Natural killer cell (primary cell): ENCODE data around the gene IFT122. TPM values are rescaled to one million over a fixed set of nuclear protein-coding genes. Genes with fewer than 3 reads are reported as not detected.
"Not testable (repeated sequence)": the region's sequence is repeated elsewhere in the genome, so short reads cannot be mapped to it uniquely, and the experiment has no call there.

Experiments
- ATAC-seq, 3 donors: fragments of 150-1000 bp in 2 of 3; fragments of 200-7000 bp in 1 of 3; cut with Tn5 transposase; 1 replicate in 1 of 3; 2 replicates in 2 of 3; pipeline ENCODE4 v1.10.0; 2021; ENCODE audit warnings: mild to moderate bottlenecking in 2 of 3, moderate library complexity in 2 of 3
- DNase-seq, 2 donors: peaks; one replicate each; pipeline versions ENCODE4 v3.0.0 to v3.0.0-alpha.2; 2013 to 2021; ENCODE audit warnings: mixed read lengths in 1 of 2
- H3K27ac ChIP-seq: one replicate; pipeline ENCODE4 v1.5.1; 2013; ENCODE audit warnings: mild to moderate bottlenecking, low read length
- H3K27me3 ChIP-seq: one replicate; pipeline ENCODE4 v1.6.1; 2013; ENCODE audit warnings: low read length; ENCODE audit not compliant: control insufficient read depth, insufficient read depth
- H3K36me3 ChIP-seq: one replicate; pipeline ENCODE4 v1.6.1; 2013; ENCODE audit warnings: low read length; ENCODE audit not compliant: control insufficient read depth, insufficient read depth
- H3K4me1 ChIP-seq: one replicate; pipeline ENCODE4 v1.6.1; 2013; ENCODE audit warnings: low read length; ENCODE audit not compliant: control insufficient read depth, insufficient read depth
- H3K4me3 ChIP-seq: one replicate; pipeline ENCODE4 v1.5.1; 2013; ENCODE audit warnings: low read length
- H3K9me3 ChIP-seq: one replicate; pipeline ENCODE4 v1.6.1; 2013; ENCODE audit warnings: low read length; ENCODE audit not compliant: control insufficient read depth, insufficient read depth
- H3K27ac Mint-ChIP-seq, 2 donors: one replicate each; pipeline ENCODE4 v1.8.0; 2022; ENCODE audit warnings: mild to moderate bottlenecking in 2 of 2, mixed read lengths in 2 of 2, moderate library complexity in 1 of 2
- H3K27me3 Mint-ChIP-seq, 2 donors: one replicate each; pipeline ENCODE4 v1.8.0; 2022; ENCODE audit warnings: low read depth in 2 of 2, mixed read lengths in 2 of 2
- H3K36me3 Mint-ChIP-seq: one replicate; pipeline ENCODE4 v1.8.0; 2022; ENCODE audit warnings: mixed read lengths
- H3K4me1 Mint-ChIP-seq, 2 donors: one replicate each; pipeline ENCODE4 v1.8.0; 2022; ENCODE audit warnings: mixed read lengths in 2 of 2
- H3K4me3 Mint-ChIP-seq: one replicate; pipeline ENCODE4 v1.8.0; 2022; ENCODE audit warnings: mild to moderate bottlenecking, moderate library complexity, mixed read lengths
- H3K9me3 Mint-ChIP-seq, 2 donors: one replicate each; pipeline ENCODE4 v1.8.0; 2022; ENCODE audit warnings: mixed read lengths in 2 of 2
- WGBS: methylation state at CpG from one replicate; pipeline ENCODE4 v1.1.7; 2013; ENCODE audit warnings: missing lambda C conversion rate; ENCODE audit not compliant: insufficient coverage; 5-methylcytosine and 5-hydroxymethylcytosine counted together
- intact Hi-C: fragments of 100-400 bp; cut with micrococcal nuclease; formaldehyde crosslinking; loops from one replicate; pipeline ENCODE4 v1.14.2; 2022
- total RNA-seq, 4 donors: library from RNA; stranded (reverse); fragments of 120-200 nt in 1 of 4; gene quantifications; one replicate each; pipeline versions ENCODE4 v1.2.3 to v1.2.4, GENCODE V29; 2013 to 2022
- TF ChIP-seq, protein P1 (sequence below): fragments of 200-600 bp; IDR thresholded peaks from one replicate; pipeline ENCODE4 v1.8.0; 2022; ENCODE audit warnings: antibody characterized with exemption

The IFT122 gene
- total RNA-seq, 3 donors from 2014 or later (not counting 1 experiment from before 2014, with no cell fraction given): 20.7 to 26.6 (median 23.9) TPM

DNA sequence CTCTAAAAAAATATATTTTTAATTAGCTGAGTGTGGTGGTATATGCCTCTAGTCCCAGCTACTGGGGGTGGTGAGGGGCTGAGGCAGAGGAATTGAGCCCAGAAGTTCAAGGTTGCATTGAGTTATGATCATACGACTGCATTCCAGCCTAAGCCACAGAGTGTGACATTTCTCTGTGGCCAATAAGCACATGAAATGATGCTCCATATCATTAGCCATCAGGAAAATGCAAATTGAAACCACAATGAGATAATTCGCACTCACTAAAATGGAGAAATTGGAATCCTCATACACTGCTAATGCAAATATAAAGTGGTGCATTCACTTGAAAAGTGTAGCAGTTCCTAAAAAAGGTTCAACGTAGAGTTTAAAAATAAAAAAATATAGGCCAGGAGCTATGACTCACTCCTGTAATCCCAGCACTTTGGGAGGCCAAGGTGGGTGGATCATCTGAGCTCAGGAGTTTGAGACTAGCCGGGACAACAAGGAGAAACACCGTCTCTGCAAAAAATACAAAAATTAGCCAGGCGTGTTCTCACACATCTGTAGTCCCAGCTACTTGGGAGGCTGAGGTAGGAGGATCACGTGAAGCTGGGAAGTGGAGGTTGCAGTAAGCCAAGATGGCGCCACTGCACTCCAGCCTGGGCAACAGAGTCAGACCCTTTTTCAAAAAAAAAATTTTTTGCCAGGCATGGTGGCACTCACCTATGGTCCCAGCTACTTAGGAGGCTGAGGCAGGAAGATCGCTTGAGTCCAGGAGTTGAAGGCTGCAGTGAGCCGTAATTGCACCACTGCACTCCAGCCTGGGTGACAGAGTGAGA, 35.2 kb downstream of the IFT122 start:
- WGBS: 94% methylated on average over 10 of the region's 10 CpGs
- Histone ChIP-seq H3K4me1 (no peaks in the 10 kb centered on the region), H3K4me3 (no peak overlapping the region), H3K27me3 (no peaks in the 10 kb centered on the region), H3K27ac (no peak overlapping the region), H3K9me3 (no peaks in the 10 kb centered on the region), H3K36me3 (peaks cover 6% of the 10 kb centered on the region)
- no peak overlapping the region for H3K4me3 Mint-ChIP-seq
- no peaks in the 10 kb centered on the region for H3K9me3 Mint-ChIP-seq
- H3K4me1 Mint-ChIP-seq: no peaks in the 10 kb centered on the region
- no peak for ATAC-seq
- intact Hi-C loops: no loop called here
- no peaks in the 10 kb centered on the region for H3K27me3 Mint-ChIP-seq
- H3K36me3 Mint-ChIP-seq: peaks cover 11% of the 10 kb centered on the region
- DNase-seq: no peak
- TF ChIP-seq, protein P1, sequence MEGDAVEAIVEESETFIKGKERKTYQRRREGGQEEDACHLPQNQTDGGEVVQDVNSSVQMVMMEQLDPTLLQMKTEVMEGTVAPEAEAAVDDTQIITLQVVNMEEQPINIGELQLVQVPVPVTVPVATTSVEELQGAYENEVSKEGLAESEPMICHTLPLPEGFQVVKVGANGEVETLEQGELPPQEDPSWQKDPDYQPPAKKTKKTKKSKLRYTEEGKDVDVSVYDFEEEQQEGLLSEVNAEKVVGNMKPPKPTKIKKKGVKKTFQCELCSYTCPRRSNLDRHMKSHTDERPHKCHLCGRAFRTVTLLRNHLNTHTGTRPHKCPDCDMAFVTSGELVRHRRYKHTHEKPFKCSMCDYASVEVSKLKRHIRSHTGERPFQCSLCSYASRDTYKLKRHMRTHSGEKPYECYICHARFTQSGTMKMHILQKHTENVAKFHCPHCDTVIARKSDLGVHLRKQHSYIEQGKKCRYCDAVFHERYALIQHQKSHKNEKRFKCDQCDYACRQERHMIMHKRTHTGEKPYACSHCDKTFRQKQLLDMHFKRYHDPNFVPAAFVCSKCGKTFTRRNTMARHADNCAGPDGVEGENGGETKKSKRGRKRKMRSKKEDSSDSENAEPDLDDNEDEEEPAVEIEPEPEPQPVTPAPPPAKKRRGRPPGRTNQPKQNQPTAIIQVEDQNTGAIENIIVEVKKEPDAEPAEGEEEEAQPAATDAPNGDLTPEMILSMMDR: no peak
- no peak overlapping the region for H3K27ac Mint-ChIP-seq

DNA sequence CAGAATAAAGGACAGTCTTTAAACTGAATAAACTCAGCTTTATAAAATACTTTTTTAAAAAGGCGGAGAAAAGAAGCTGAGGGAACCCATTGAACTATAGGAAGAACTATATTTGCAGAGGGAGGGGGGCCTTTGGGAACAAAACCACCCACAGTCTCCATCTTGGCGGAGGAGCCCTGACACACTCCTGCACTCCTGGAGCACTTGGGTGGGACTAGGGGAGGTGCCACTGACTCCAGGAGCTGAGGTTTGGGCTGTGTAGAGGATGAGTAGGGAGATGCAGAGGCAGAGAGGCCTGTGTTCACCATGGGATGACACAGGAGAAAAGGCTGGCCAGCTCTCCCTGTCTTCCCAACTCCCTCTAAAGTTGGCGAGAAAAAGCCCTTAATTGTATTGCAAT, 35.8 kb downstream of the IFT122 start:
- DNase-seq: no peak
- Mint-ChIP-seq H3K4me1 (no peaks in the 10 kb centered on the region), H3K9me3 (no peaks in the 10 kb centered on the region), H3K4me3 (no peak overlapping the region), H3K27me3 (no peaks in the 10 kb centered on the region), H3K36me3 (peaks cover 11% of the 10 kb centered on the region), H3K27ac (no peak overlapping the region)
- TF ChIP-seq, protein P1: no peak
- no peaks in the 10 kb centered on the region for H3K9me3 ChIP-seq
- H3K4me3 ChIP-seq: no peak overlapping the region
- intact Hi-C loops: no loop called here
- WGBS: 94% methylated on average over 3 of the region's 3 CpGs
- no peaks in the 10 kb centered on the region for H3K4me1 ChIP-seq
- H3K36me3 ChIP-seq: peaks cover 11% of the 10 kb centered on the region
- H3K27me3 ChIP-seq: no peaks in the 10 kb centered on the region
- ATAC-seq: no peak
- no peak overlapping the region for H3K27ac ChIP-seq

DNA sequence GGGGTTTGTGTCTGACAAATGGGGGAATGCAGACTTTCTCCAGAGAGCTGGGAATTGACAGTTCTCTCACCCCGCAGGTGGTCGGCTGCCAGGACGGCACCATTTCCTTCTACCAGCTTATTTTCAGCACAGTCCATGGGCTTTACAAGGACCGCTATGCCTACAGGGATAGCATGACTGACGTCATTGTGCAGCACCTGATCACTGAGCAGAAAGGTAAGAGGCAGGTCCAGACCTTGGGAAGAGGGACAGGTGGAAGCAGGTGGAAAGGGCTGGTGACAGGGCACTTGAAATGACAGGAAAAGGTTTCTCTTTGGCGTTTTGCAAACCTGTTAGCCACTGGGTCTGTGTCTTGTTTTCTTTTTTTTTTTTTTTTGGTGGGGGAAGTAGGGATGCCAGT, 36.6 kb downstream of the IFT122 start:
- Mint-ChIP-seq H3K27me3 (no peaks in the 10 kb centered on the region), H3K9me3 (no peaks in the 10 kb centered on the region), H3K4me3 (no peak overlapping the region), H3K27ac (no peak overlapping the region), H3K36me3 (peaks cover 11% of the 10 kb centered on the region), H3K4me1 (no peaks in the 10 kb centered on the region)
- H3K36me3 ChIP-seq: peaks cover 11% of the 10 kb centered on the region
- H3K4me1 ChIP-seq: no peaks in the 10 kb centered on the region
- H3K27me3 ChIP-seq: no peaks in the 10 kb centered on the region
- TF ChIP-seq, protein P1: no peak
- H3K9me3 ChIP-seq: no peaks in the 10 kb centered on the region
- intact Hi-C loops: no loop called here
- ATAC-seq: no peak
- WGBS: 93% methylated on average over 6 of the region's 6 CpGs
- DNase-seq: no peak
- H3K4me3 ChIP-seq: no peak overlapping the region
- no peak overlapping the region for H3K27ac ChIP-seq

DNA sequence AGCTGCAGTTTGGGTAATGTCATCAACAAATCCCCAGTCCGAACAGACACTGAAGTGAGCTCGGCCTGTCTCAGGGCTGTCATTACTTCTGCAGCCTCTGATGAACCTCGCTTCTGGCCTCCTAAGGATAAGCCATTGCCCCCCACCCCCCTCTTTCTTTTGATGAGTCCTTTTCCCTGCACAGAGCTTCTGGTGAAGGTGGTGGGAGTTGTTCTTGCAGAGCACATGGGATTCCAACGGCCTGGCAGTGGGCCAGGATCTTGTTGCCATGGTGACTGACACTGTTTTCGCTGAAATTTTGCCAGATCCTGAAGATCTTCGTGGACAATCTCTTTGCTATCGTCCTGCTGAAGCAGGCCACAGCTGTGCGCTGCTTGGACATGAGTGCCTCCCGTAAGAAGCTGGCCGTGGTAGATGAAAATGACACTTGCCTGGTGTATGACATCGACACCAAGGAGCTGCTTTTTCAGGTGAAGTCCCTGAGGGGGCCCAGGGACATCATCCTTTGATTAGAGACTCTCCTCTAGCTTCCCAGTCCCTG, 41.3 kb downstream of the IFT122 start:
- H3K4me3 ChIP-seq, H3K4me3 Mint-ChIP-seq, H3K9me3 Mint-ChIP-seq, H3K27ac ChIP-seq, DNase-seq, H3K36me3 Mint-ChIP-seq, intact Hi-C loops, H3K4me1 ChIP-seq, ATAC-seq, H3K4me1 Mint-ChIP-seq, H3K9me3 ChIP-seq, H3K27ac Mint-ChIP-seq, H3K27me3 Mint-ChIP-seq, H3K27me3 ChIP-seq: not testable (repeated sequence)
- WGBS: 96% methylated on average over 4 of the region's 11 CpGs
- H3K36me3 ChIP-seq: peaks cover 13% of the 10 kb centered on the region
